Glutamatergic neuron (in vitro differentiated cells): ENCODE measurements around the gene CPM. TPM values are rescaled to one million over a fixed set of nuclear protein-coding genes. Genes with fewer than 3 reads are reported as not detected.

ENCODE experiments used
- DNase-seq: peaks from one replicate; pipeline ENCODE4 v3.0.0; 2022
- H3K27ac Mint-ChIP-seq: one replicate; pipeline ENCODE4 v1.8.0; 2020; ENCODE audit warnings: mild to moderate bottlenecking, mixed read lengths, inconsistent platforms; ENCODE audit not compliant: unreplicated experiment
- H3K27me3 Mint-ChIP-seq: one replicate; pipeline ENCODE4 v1.8.0; 2020; ENCODE audit warnings: mild to moderate bottlenecking, moderate library complexity, mixed read lengths, inconsistent platforms; ENCODE audit not compliant: unreplicated experiment
- H3K36me3 Mint-ChIP-seq: one replicate; pipeline ENCODE4 v1.8.0; 2020; ENCODE audit warnings: mild to moderate bottlenecking, mixed read lengths, inconsistent platforms; ENCODE audit not compliant: unreplicated experiment
- H3K4me1 Mint-ChIP-seq: one replicate; pipeline ENCODE4 v1.8.0; 2020; ENCODE audit warnings: mild to moderate bottlenecking, low read depth, mixed read lengths, inconsistent platforms; ENCODE audit not compliant: unreplicated experiment
- H3K4me3 Mint-ChIP-seq: one replicate; pipeline ENCODE4 v1.8.0; 2020; ENCODE audit warnings: mild to moderate bottlenecking, mixed read lengths, inconsistent platforms; ENCODE audit not compliant: unreplicated experiment
- H3K9me3 Mint-ChIP-seq: one replicate; pipeline ENCODE4 v1.8.0; 2020; ENCODE audit warnings: mild to moderate bottlenecking, moderate library complexity, mixed read lengths, inconsistent platforms; ENCODE audit not compliant: unreplicated experiment
- total RNA-seq: library from RNA; stranded (reverse); fragmentation: NEBNext Ultra II Directional; extraction: Animal tissue kit (Norgen Biotek cat#: 25700); gene quantifications from one replicate; pipeline ENCODE4 v1.2.1, GENCODE V29; 2021; ENCODE audit not compliant: unreplicated experiment
- TF ChIP-seq, protein P1 (sequence below): fragments of 200-600 bp; sonication (generic); IDR thresholded peaks from one replicate; pipeline ENCODE4 v1.5.0; 2021; ENCODE audit not compliant: partially characterized antibody, unreplicated experiment

The CPM gene
- total RNA-seq, 1 donor from 2014 or later = not detected

DNA sequence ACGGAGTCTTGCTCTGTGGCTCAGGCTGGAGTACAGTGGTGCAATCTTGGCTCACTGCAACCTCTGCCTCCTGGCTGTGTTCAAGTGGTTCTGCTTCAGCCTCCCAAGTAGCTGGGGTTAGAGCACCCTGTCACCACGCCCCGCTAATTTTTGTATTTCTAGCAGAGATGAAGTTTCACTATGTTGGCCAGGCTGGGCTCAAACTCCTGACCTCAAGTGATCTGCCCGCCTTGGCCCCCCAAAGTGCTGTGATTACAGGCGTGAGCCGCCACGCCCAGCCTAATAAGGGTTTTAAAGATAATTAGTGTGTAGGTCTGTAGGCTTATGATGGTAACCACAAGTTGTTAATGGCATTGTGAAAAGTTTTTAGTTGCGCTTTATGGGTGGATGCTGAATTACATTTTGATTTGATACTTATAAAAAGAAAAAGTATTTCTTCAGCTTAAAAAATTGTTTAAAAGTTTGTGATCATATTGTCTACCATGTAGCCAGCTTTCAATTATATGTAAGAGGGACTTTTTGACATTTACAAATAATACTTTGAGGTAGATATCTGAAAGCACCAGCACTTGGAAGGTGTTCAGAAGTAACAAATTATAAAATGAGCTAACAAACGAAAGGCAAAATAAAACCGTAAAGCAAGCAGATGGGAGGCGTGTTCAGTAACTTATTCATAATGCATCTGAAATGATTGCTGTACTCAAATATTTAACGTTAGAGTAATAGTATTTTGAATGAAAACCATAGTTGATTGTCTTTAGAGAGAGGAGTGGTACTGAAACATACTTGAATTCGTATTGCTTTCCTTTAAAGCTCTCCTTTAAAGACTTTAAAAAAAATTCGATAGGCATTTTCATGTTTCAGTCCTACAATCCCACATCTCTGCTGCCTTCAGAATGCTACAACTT, 87.9 kb downstream of the CPM start:
- no peaks in the 10 kb centered on the region for H3K4me1 Mint-ChIP-seq
- H3K27me3 Mint-ChIP-seq = peaks cover 3% of the 10 kb centered on the region
- DNase-seq = no peak
- TF ChIP-seq, protein P1, sequence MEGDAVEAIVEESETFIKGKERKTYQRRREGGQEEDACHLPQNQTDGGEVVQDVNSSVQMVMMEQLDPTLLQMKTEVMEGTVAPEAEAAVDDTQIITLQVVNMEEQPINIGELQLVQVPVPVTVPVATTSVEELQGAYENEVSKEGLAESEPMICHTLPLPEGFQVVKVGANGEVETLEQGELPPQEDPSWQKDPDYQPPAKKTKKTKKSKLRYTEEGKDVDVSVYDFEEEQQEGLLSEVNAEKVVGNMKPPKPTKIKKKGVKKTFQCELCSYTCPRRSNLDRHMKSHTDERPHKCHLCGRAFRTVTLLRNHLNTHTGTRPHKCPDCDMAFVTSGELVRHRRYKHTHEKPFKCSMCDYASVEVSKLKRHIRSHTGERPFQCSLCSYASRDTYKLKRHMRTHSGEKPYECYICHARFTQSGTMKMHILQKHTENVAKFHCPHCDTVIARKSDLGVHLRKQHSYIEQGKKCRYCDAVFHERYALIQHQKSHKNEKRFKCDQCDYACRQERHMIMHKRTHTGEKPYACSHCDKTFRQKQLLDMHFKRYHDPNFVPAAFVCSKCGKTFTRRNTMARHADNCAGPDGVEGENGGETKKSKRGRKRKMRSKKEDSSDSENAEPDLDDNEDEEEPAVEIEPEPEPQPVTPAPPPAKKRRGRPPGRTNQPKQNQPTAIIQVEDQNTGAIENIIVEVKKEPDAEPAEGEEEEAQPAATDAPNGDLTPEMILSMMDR = no peak
- H3K9me3 Mint-ChIP-seq = no peaks in the 10 kb centered on the region
- no peak overlapping the region for H3K27ac Mint-ChIP-seq
- no peak overlapping the region for H3K4me3 Mint-ChIP-seq
- no peaks in the 10 kb centered on the region for H3K36me3 Mint-ChIP-seq

DNA sequence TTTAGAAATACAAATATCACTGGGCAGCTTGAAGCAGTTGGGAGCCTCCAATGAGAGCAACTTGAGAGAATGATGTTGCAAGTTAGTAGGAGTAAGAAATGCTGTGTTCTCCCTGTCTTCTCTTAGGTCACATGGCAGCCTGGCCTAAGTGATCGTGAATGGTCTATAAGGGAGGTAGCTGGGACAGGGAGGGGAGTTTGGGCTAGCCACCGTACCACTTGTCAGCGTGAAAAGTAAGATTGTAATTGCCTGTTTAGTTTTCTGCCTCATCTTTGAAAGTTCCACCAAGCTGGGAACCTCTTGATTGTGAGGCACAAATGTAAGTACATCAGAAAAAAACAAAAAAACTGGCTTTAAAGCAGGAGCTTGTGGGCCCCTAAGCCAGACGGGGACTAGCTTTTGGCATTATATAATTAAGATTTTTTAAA, 88.6 kb downstream of the CPM start:
- Mint-ChIP-seq H3K4me1 (no peaks in the 10 kb centered on the region), H3K36me3 (peaks cover 2% of the 10 kb centered on the region), H3K9me3 (no peaks in the 10 kb centered on the region), H3K27ac (no peak overlapping the region), H3K27me3 (peaks cover 3% of the 10 kb centered on the region), H3K4me3 (no peak overlapping the region)
- TF ChIP-seq, protein P1 = no peak
- DNase-seq = no peak

DNA sequence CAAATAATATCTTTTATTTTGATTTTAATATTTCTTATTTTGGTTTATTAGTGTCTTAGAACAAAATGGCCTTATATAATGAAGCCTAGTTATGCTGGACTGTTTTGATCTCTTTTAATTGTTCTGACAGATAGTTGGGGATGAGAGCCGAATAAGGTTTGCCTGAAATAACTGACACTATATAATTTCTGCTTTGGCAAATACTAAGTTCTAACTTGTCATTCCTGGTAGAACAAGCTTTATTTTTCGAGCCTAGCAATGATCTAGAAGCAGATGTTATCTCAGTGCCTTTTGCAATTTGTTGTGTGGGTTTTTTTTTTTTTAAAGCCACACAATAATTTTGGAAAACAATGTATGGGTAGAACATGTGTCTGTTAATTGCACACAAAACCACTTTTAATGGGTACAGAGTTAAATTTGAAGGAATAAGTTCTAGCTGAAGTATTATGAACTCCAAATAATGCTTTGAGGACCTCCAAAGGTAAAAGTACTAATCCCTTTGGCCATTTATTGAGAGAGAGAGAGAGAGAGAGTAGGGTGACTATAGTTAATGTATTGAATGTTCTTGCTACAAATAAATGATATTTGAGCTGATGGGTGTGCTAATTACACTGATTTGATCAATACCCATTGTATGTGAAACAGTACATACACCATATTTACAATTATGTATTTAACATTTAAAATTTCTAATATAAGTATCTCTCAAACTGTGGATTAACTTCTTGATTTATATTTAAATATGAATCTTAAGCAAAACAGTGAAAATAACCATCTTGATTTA, 90.0 kb downstream of the CPM start:
- Mint-ChIP-seq H3K27ac (no peak overlapping the region), H3K9me3 (no peaks in the 10 kb centered on the region), H3K4me1 (peaks cover 2% of the 10 kb centered on the region), H3K4me3 (no peak overlapping the region), H3K36me3 (peaks cover 5% of the 10 kb centered on the region), H3K27me3 (peaks cover 3% of the 10 kb centered on the region)
- TF ChIP-seq, protein P1 = no peak
- DNase-seq = no peak

DNA sequence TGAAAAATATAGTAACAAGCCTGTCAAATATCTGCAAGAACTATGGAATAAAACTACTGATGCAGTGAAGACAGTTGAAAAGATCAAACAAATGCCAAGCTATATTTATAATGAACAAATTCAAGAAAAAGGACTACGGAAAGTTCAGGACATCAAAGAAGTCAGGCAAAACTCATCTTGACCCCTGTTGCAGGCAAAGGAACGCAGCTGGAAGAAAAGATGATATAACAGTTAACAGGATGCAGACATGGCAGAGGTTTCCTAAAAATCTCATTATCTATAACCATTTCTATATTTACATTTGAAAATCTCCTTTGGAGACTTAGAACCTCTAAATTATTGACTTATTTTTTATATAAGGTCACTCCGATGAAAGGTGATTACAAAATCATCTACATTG, 90.8 kb downstream of the CPM start:
- no peaks in the 10 kb centered on the region for H3K9me3 Mint-ChIP-seq
- no peak overlapping the region for H3K4me3 Mint-ChIP-seq
- H3K27me3 Mint-ChIP-seq = no peaks in the 10 kb centered on the region
- DNase-seq = no peak
- peaks cover 5% of the 10 kb centered on the region for H3K36me3 Mint-ChIP-seq
- TF ChIP-seq, protein P1 = no peak
- no peak overlapping the region for H3K27ac Mint-ChIP-seq
- H3K4me1 Mint-ChIP-seq = peaks cover 2% of the 10 kb centered on the region
